ENCODE data around the gene SLC7A14. TPM values are rescaled to one million over a fixed set of nuclear protein-coding genes. Genes with fewer than 3 reads are reported as not detected.

Gene SLC7A14
- total and polyA plus RNA-seq, 2 donors (not counting 3 experiments of a cell fraction or from before 2014, with no cell fraction given), result 0.07 to 0.57 TPM

DNA sequence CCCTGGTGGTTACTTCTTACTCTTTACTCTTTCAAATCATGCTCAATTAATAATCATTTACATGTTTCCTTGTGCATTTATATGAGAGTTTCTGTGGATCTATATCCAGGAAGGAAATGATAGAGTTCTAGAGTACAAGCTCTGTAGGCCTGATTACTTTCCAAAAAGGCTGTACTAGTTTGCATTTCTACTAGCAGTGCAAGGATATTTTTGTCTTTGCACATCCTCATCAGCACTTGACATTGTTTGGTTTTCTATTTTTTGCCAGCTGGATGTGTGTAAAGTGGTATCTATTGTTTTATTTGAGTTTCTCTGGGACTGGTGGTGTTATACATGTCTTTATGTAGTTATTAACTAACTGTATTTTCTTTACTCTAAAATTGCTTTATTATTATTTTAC lies 19.6 kb upstream of the SLC7A14 start:
- Histone ChIP-seq H3K9me1 (replicated peaks; ENCODE audit: control insufficient read depth, extremely low read depth, insufficient read depth, low read length) (no peaks in the 10 kb centered on the region), H3K27me3 (ENCODE audit: control insufficient read depth in 2 of 2, insufficient read depth in 2 of 2, low read length in 2 of 2) (no peaks in the 10 kb centered on the region), H3K4me1 (ENCODE audit: control insufficient read depth, extremely low read depth, insufficient read depth, low read length) (no peaks in the 10 kb centered on the region), H3K27ac (ENCODE audit: insufficient read depth, low read depth, low read length) (no peak overlapping the region), H4K20me1 (replicated peaks; ENCODE audit: control insufficient read depth, extremely low read depth, insufficient read depth, low read length) (no peaks in the 10 kb centered on the region), H3K79me2 (ENCODE audit: control insufficient read depth, insufficient read depth, low read length) (no peaks in the 10 kb centered on the region), H3K36me3 (ENCODE audit: control insufficient read depth in 2 of 2, extremely low read depth in 1 of 2, insufficient read depth in 2 of 2, low read length in 2 of 2) (no peaks in the 10 kb centered on the region), H3K9me3 (replicated peaks; ENCODE audit: control insufficient read depth, insufficient read depth, low read length) (no peaks in the 10 kb centered on the region), H3K9ac (replicated peaks; ENCODE audit: extremely low read depth, insufficient read depth, low read length) (no peak overlapping the region), H3K4me2 (ENCODE audit: insufficient read depth, low read length) (no peak overlapping the region), H2AFZ (ENCODE audit: low read depth, low read length) (no peak overlapping the region), H3K4me3 (replicated peaks in 1 of 3; ENCODE audit: insufficient read depth in 1 of 3, low read depth in 1 of 3, low read length in 3 of 3) (no peak overlapping the region)
- FAIRE-seq (no peak), DNase-seq (ENCODE audit: low read depth, low spot score) (no peak)
- intact Hi-C loops (cut with micrococcal nuclease) (no loop called here), dilution Hi-C loops (cut with MboI; ENCODE audit: extremely low pct_ligation_motif_present, low sequenced_read_pairs) (no loop called here)
- POLR2A ChIA-PET, result no interaction called here
- CTCF ChIA-PET, result interaction anchor here (1.6 kb wide), 1 partner anchor 18 kb away, joined by 3 read pairs; no protein-coding TSS in a partner anchor
- BruUV-seq (replicated peaks), result no TSS peak
- TF ChIP-seq, protein P1, sequence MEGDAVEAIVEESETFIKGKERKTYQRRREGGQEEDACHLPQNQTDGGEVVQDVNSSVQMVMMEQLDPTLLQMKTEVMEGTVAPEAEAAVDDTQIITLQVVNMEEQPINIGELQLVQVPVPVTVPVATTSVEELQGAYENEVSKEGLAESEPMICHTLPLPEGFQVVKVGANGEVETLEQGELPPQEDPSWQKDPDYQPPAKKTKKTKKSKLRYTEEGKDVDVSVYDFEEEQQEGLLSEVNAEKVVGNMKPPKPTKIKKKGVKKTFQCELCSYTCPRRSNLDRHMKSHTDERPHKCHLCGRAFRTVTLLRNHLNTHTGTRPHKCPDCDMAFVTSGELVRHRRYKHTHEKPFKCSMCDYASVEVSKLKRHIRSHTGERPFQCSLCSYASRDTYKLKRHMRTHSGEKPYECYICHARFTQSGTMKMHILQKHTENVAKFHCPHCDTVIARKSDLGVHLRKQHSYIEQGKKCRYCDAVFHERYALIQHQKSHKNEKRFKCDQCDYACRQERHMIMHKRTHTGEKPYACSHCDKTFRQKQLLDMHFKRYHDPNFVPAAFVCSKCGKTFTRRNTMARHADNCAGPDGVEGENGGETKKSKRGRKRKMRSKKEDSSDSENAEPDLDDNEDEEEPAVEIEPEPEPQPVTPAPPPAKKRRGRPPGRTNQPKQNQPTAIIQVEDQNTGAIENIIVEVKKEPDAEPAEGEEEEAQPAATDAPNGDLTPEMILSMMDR (IDR thresholded peaks at IDR 0.05; ENCODE audit: extremely low read depth in 1 of 2, insufficient read depth in 1 of 2, low read depth in 1 of 2, low read length in 2 of 2), result no peak
- TF ChIP-seq GATA2 (IDR thresholded peaks at IDR 0.05; ENCODE audit: insufficient read depth, insufficient read length, low read depth, low read length) (no peak), FOS (IDR thresholded peaks at IDR 0.05; ENCODE audit: borderline replicate concordance, insufficient read depth, low read length) (no peak), POLR2A (IDR thresholded peaks at IDR 0.05; ENCODE audit: low read depth, low read length) (no peak), POLR2AphosphoS5 (IDR thresholded peaks at IDR 0.05; ENCODE audit: insufficient read depth, low read depth, low read length) (no peak), JUN (IDR thresholded peaks at IDR 0.05; ENCODE audit: borderline replicate concordance, insufficient read depth, insufficient read length, low read depth) (no peak), MYC (IDR thresholded peaks at IDR 0.05; ENCODE audit: low read depth, low read length) (no peak), EZH2 (IDR thresholded peaks at IDR 0.05; ENCODE audit: borderline replicate concordance, low read depth, low read length, severe bottlenecking) (no peak)
- TF ChIP-seq, protein P2, sequence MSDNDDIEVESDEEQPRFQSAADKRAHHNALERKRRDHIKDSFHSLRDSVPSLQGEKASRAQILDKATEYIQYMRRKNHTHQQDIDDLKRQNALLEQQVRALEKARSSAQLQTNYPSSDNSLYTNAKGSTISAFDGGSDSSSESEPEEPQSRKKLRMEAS (IDR thresholded peaks at IDR 0.05; ENCODE audit: insufficient read depth, insufficient read length), result no peak
